HG02642 (cell line): ENCODE measurements around the gene SERINC1.
A peak's percentile ranks its signal among the peaks of the same experiment; 100 is the strongest.

ENCODE experiments used
- ATAC-seq: cut with Tn5 transposase; IDR thresholded peaks from one replicate; pipeline ENCODE4 v1.9.1; 2021; ENCODE audit warnings: mild to moderate bottlenecking; ENCODE audit not compliant: unreplicated experiment, poor library complexity

SERINC1 gene

DNA sequence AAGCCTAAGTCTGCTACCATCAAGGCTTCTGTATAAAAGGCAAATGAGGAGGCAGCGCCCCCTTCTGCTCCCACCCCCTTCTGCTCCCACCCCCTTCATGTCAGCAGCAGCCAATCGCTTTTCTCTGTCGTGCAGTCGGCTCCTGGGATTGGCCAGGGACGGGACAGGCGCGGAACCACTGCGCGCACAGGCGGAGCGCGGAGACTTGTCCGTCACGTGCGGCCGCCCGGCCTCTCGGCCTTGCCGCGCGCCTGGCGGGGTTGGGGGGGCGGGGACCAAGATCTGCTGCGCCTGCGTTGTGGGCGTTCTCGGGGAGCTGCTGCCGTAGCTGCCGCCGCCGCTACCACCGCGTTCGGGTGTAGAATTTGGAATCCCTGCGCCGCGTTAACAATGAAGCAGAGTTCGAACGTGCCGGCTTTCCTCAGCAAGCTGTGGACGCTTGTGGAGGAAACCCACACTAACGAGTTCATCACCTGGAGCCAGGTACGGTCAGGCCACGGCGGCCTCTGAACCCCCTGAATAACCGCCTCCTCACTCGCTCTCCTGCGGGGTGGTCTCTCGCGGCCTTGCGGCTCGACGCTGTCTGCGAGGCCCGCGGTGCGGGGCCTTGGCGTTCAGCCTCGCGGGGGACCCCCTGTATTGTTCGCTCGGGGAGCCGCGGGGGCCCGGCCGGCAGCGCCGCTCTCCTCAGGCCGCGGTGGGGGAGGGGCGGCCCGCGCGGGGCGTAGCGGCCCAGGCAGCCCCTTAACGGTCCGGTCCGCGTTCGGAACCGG, 72.1 kb downstream of the SERINC1 start, which contains the start of gene HSF2:
Gene HSF2, plus strand, starts transcription at position 305 of the 773 bp plus-strand sequence. Its CDS starts 86 bp downstream, at position 391.
- peak; percentile 99 for ATAC-seq

DNA sequence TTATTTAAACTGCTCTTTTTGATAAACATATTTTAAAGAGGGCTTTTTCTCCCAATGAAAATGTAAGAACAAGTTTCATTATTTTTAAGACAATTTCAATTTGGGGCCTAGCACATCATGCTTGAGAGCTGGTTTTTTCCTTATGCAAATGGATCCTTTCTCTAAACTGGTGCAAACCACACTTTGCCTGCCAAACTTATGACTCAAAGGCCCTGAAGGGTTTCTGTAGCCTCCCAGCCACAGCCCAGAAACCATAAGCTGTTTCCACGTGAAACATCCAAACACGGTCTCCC, 72.6 kb downstream of the SERINC1 start:
- no peak for ATAC-seq

DNA sequence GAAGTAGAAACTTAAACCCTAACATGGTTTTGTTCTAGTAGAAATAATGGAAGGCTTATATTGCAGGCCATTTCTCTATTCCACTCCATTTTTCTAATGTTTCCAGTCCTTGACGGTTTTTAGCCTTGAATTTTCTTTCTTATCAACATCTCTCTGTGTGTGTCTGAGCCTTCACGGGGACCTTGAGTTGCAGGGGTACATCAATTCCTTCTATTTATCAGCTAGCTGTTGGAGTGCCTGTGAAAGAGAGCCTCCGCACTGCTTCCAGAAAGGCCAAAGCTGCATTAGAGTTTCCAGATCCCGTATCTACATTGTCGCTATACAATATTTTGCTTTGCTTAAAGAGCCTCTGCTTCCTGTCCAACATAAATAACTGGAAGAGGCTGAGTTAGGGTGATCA, 77.6 kb downstream of the SERINC1 start:
- ATAC-seq = no peak

DNA sequence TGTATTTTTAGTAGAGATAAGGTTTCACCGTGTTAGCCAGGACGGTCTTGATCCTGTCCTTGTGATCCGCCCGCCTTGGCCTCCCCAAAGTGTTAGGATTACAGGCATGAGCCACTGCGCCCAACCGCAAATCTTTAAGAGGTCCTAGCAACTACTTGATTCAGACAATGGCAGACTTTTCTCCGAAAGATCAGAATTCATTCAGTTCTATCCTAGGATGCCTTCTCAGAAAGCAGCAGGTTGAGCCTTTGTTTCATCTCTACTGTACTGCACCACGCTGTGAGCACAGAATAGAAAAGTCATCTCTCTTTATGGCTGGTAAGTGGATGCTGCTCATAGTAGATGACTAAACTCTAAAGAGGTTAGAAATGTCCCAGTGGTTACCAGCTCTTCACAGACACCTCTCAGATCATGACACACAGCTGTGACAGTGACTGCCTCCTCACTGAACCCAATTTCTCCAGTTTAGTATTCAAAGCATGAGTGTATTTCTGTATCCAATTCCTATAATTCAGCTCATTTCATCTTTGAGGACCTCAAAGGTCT, 78.2 kb downstream of the SERINC1 start:
- peak; percentile 66 for ATAC-seq
